ENCODE measurements around the gene STAC3. TPM values are rescaled to one million over a fixed set of nuclear protein-coding genes. Genes with fewer than 3 reads are reported as not detected.

STAC3 gene
- total and polyA plus RNA-seq, 9 of the 15 experiments (the other 6 are each of a cell fraction or from before 2014, with no cell fraction given) = 0.45 to 6.4 (median 3.3) TPM

DNA sequence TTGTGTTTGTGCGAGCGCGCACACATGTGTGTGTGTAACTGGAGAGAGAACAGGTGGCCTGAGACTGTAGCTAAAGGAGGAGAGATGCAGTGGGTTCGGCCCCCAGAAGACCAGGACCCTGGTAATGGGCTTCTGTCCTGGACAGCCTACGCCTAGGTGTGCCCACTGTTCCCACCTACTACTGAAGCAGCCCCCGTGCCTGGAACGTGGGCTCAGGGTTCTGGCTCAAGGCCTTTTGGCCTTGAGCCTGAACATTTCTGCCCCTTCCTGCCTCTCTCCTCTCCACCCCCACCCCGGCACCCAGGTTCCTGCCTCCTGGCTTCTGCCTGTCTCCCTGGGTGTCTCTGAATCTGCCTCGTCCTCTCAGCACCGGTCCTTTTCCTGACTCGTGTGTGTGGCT is 35.9 kb downstream of the STAC3 start:
- in situ Hi-C loops (cut with MboI) (no loop called here), intact Hi-C loops (cut with micrococcal nuclease) (no loop called here)
- H3K4me1 ChIP-seq (replicated peaks in 1 of 2; ENCODE audit: control insufficient read depth in 2 of 2, insufficient read depth in 2 of 2, low read length in 2 of 2) = peaks cover 17 to 57% of the 10 kb centered on the region in 2 experiments; a peak in 4 of 5 replicates
- H3K36me3 ChIP-seq (ENCODE audit: control insufficient read depth, insufficient read depth, low read length) = no peaks in the 10 kb centered on the region
- DNase-seq (ENCODE audit: extremely low read depth in 1 of 4, low spot score in 3 of 4) = no peak
- no peak overlapping the region for H3K4me3 ChIP-seq
- CTCF ChIA-PET (ENCODE audit: low intra/inter-chr PET ratio) = interaction anchor here (0.7 to 7.2 kb wide), 7 partner anchors 14 to 247 kb away, joined by 3 to 186 read pairs (median 4); partner anchors contain the start of gene SHMT2
- H3K27ac ChIP-seq (ENCODE audit: extremely low read depth, low read depth, low read length) = no peak overlapping the region
- 26% methylated on average over 11 of the region's 11 CpGs for WGBS (ENCODE audit: insufficient coverage, low coverage, missing lambda C conversion rate)
- H3K9me3 ChIP-seq (replicated peaks; ENCODE audit: control insufficient read depth, insufficient read depth, low read depth, low read length) = no peaks in the 10 kb centered on the region
- POLR2A ChIA-PET = interaction anchor here (1.1 kb wide), 1 partner anchor 15 kb away, joined by 3 read pairs; the partner anchor contains the start of gene SHMT2
- BruUV-seq (replicated peaks) = no TSS peak
- no peak overlapping the region for H2AFZ ChIP-seq (ENCODE audit: low read depth, low read length)
- H4K20me1 ChIP-seq (replicated peaks; ENCODE audit: control insufficient read depth, insufficient read depth, low read length) = peaks cover 13% of the 10 kb centered on the region; the same call in 1 of the 2 replicates
- no peak for ATAC-seq
- peaks cover 35 to 71% of the 10 kb centered on the region in 2 experiments for H3K27me3 ChIP-seq (ENCODE audit: control insufficient read depth in 2 of 2, insufficient read depth in 2 of 2, low read length in 2 of 2)
- no peak overlapping the region for H3K4me2 ChIP-seq (ENCODE audit: insufficient read depth, low read length)
- FAIRE-seq = no peak
- no peak overlapping the region for H3K9ac ChIP-seq (ENCODE audit: insufficient read depth in 1 of 2, low read depth in 2 of 2, low read length in 2 of 2)
- peaks cover 3% of the 10 kb centered on the region for H3K9me1 ChIP-seq (ENCODE audit: control insufficient read depth, insufficient read depth, low read length)
- no peaks in the 10 kb centered on the region for H3K79me2 ChIP-seq (ENCODE audit: control insufficient read depth, insufficient read depth, low read length)
- TF ChIP-seq ZNF584 (CRISPR knock-in tag; IDR thresholded peaks at IDR 0.05; ENCODE audit: low read depth) (no peak), ZNF41 (CRISPR knock-in tag; conservative IDR thresholded peaks at IDR 0.05) (no peak), NFIC (IDR thresholded peaks at IDR 0.05) (no peak), COPS2 (conservative IDR thresholded peaks at IDR 0.05) (no peak), POLR2H (tag; IDR thresholded peaks at IDR 0.05; ENCODE audit: low read depth) (no peak), ZNF311 (CRISPR knock-in tag; IDR thresholded peaks at IDR 0.05) (no peak), TRIM28 (IDR thresholded peaks at IDR 0.05) (no peak), MYBL2 (IDR thresholded peaks at IDR 0.05; ENCODE audit: low read depth) (no peak), MYBL2 (CRISPR knock-in tag; IDR thresholded peaks at IDR 0.05; ENCODE audit: borderline replicate concordance) (no peak), RBM15 (IDR thresholded peaks at IDR 0.05; ENCODE audit: insufficient read depth, low read length) (no peak)
- TF ChIP-seq, protein P1, sequence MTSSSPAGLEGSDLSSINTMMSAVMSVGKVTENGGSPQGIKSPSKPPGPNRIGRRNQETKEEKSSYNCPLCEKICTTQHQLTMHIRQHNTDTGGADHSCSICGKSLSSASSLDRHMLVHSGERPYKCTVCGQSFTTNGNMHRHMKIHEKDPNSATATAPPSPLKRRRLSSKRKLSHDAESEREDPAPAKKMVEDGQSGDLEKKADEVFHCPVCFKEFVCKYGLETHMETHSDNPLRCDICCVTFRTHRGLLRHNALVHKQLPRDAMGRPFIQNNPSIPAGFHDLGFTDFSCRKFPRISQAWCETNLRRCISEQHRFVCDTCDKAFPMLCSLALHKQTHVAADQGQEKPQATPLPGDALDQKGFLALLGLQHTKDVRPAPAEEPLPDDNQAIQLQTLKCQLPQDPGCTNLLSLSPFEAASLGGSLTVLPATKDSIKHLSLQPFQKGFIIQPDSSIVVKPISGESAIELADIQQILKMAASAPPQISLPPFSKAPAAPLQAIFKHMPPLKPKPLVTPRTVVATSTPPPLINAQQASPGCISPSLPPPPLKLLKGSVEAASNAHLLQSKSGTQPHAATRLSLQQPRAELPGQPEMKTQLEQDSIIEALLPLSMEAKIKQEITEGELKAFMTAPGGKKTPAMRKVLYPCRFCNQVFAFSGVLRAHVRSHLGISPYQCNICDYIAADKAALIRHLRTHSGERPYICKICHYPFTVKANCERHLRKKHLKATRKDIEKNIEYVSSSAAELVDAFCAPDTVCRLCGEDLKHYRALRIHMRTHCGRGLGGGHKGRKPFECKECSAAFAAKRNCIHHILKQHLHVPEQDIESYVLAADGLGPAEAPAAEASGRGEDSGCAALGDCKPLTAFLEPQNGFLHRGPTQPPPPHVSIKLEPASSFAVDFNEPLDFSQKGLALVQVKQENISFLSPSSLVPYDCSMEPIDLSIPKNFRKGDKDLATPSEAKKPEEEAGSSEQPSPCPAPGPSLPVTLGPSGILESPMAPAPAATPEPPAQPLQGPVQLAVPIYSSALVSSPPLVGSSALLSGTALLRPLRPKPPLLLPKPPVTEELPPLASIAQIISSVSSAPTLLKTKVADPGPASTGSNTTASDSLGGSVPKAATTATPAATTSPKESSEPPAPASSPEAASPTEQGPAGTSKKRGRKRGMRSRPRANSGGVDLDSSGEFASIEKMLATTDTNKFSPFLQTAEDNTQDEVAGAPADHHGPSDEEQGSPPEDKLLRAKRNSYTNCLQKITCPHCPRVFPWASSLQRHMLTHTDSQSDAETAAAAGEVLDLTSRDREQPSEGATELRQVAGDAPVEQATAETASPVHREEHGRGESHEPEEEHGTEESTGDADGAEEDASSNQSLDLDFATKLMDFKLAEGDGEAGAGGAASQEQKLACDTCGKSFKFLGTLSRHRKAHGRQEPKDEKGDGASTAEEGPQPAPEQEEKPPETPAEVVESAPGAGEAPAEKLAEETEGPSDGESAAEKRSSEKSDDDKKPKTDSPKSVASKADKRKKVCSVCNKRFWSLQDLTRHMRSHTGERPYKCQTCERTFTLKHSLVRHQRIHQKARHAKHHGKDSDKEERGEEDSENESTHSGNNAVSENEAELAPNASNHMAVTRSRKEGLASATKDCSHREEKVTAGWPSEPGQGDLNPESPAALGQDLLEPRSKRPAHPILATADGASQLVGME (CRISPR knock-in tag; IDR thresholded peaks at IDR 0.05) = no peak
- TF ChIP-seq, protein P2, sequence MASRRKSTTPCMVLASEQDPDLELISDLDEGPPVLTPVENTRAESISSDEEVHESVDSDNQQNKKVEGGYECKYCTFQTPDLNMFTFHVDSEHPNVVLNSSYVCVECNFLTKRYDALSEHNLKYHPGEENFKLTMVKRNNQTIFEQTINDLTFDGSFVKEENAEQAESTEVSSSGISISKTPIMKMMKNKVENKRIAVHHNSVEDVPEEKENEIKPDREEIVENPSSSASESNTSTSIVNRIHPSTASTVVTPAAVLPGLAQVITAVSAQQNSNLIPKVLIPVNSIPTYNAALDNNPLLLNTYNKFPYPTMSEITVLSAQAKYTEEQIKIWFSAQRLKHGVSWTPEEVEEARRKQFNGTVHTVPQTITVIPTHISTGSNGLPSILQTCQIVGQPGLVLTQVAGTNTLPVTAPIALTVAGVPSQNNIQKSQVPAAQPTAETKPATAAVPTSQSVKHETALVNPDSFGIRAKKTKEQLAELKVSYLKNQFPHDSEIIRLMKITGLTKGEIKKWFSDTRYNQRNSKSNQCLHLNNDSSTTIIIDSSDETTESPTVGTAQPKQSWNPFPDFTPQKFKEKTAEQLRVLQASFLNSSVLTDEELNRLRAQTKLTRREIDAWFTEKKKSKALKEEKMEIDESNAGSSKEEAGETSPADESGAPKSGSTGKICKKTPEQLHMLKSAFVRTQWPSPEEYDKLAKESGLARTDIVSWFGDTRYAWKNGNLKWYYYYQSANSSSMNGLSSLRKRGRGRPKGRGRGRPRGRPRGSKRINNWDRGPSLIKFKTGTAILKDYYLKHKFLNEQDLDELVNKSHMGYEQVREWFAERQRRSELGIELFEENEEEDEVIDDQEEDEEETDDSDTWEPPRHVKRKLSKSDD (conservative IDR thresholded peaks at IDR 0.05; ENCODE audit: low read length) = no peak
- TF ChIP-seq, protein P3, sequence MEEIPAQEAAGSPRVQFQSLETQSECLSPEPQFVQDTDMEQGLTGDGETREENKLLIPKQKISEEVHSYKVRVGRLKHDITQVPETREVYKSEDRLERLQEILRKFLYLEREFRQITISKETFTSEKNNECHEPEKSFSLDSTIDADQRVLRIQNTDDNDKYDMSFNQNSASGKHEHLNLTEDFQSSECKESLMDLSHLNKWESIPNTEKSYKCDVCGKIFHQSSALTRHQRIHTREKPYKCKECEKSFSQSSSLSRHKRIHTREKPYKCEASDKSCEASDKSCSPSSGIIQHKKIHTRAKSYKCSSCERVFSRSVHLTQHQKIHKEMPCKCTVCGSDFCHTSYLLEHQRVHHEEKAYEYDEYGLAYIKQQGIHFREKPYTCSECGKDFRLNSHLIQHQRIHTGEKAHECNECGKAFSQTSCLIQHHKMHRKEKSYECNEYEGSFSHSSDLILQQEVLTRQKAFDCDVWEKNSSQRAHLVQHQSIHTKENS (CRISPR knock-in tag; IDR thresholded peaks at IDR 0.05) = no peak
